Left lung (tissue), 10 donors: ENCODE results near the gene TECTA. TPM values are rescaled to one million over a fixed set of nuclear protein-coding genes. Genes with fewer than 3 reads are reported as not detected.

Experiments used
- ATAC-seq: fragments of 200-7000 bp; cut with Tn5 transposase; one replicate; pipeline ENCODE4 v1.9.1; 2020; ENCODE audit warnings: moderate library complexity
- DNase-seq, 4 donors: peaks; one replicate each; pipeline ENCODE4 v3.0.0-alpha.2; 2013 to 2020
- H3K27ac ChIP-seq, 2 donors: fragments of 200-600 bp; sonication (generic) in 1 of 2; one replicate each; pipeline versions ENCODE4 v1.5.0 to v1.8.0; 2020 to 2021
- H3K27me3 ChIP-seq, 2 donors: fragments of 200-600 bp; sonication (generic) in 1 of 2; one replicate each; pipeline versions ENCODE4 v1.5.0 to v1.8.0; 2020 to 2021
- H3K36me3 ChIP-seq, 2 donors: fragments of 200-600 bp; sonication (generic) in 1 of 2; one replicate each; pipeline versions ENCODE4 v1.5.0 to v1.8.0; 2020 to 2021
- H3K4me1 ChIP-seq, 2 donors: fragments of 200-600 bp; one replicate each; pipeline ENCODE4 v1.8.0; 2021
- H3K4me3 ChIP-seq, 2 donors: fragments of 200-600 bp; sonication (generic) in 1 of 2; one replicate each; pipeline versions ENCODE4 v1.5.0 to v1.8.0; 2020 to 2021; ENCODE audit warnings: mild to moderate bottlenecking in 1 of 2
- H3K9me3 ChIP-seq, 2 donors: fragments of 200-600 bp; sonication (generic) in 1 of 2; one replicate each; pipeline versions ENCODE4 v1.5.0 to v1.8.0; 2020 to 2021
- intact Hi-C, 2 donors: fragments of 100-400 bp; cut with DNase I; formaldehyde crosslinking; loops; one replicate each; pipeline versions ENCODE4 v1.11.2 to v1.14.2; 2022
- polyA plus RNA-seq, 6 donors: library from polyadenylated mRNA; unstranded; fragments of 120-200 nt; gene quantifications; one replicate each; pipeline ENCODE4 v1.2.1, GENCODE V29; 2013; ENCODE audit not compliant: insufficient read length in 6 of 6
- total RNA-seq, 2 donors: library from RNA; stranded (reverse); fragmentation: NEBNext Ultra II Directional; extraction: Animal tissue kit (Norgen Biotek cat#: 25700); gene quantifications; one replicate each; pipeline ENCODE4 v1.2.1, GENCODE V29; 2021
- TF ChIP-seq, protein P1 (sequence below), 2 donors: fragments of 200-600 bp; sonication (generic) in 1 of 2; IDR thresholded peaks; one replicate each; pipeline versions ENCODE4 v1.5.0 to v1.8.0; 2021; ENCODE audit warnings: antibody characterized with exemption in 2 of 2
- donor health status: DM: no; HTN: yes; CAD: no.
- donor health status: DM: no; HTN: no; CAD: no.

Gene TECTA
- total and polyA plus RNA-seq, 8 donors = 0.58 to 2.6 (median 2.3) TPM

DNA sequence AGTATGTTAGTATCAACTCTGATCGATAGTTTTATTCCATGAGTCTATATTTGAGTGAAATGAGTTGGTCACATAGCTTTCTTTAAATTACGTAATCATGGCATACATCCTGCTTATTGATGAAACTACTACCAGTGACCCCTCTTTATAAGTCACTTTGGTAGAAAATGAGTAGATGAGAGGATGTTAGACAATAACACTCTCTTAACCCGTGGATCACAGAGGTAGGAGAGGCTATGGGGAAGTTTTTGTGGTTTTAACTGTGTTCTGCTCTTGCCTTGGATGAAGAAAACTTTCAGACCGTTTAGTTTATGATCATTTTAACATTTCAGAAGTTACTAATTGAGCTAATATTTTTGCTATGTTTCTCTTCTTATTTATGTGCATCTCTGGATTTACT, 43.1 kb upstream of the TECTA start:
- Histone ChIP-seq H3K27ac (no peak overlapping the region), H3K27me3 (no peaks in the 10 kb centered on the region), H3K9me3 (no peaks in the 10 kb centered on the region), H3K4me1 (no peaks in the 10 kb centered on the region), H3K36me3 (peaks cover 0 to 49% of the 10 kb centered on the region in 2 donors), H3K4me3 (no peak overlapping the region)
- ATAC-seq (no peak), DNase-seq (no peak)
- intact Hi-C loops = no loop called here
- TF ChIP-seq, protein P1, sequence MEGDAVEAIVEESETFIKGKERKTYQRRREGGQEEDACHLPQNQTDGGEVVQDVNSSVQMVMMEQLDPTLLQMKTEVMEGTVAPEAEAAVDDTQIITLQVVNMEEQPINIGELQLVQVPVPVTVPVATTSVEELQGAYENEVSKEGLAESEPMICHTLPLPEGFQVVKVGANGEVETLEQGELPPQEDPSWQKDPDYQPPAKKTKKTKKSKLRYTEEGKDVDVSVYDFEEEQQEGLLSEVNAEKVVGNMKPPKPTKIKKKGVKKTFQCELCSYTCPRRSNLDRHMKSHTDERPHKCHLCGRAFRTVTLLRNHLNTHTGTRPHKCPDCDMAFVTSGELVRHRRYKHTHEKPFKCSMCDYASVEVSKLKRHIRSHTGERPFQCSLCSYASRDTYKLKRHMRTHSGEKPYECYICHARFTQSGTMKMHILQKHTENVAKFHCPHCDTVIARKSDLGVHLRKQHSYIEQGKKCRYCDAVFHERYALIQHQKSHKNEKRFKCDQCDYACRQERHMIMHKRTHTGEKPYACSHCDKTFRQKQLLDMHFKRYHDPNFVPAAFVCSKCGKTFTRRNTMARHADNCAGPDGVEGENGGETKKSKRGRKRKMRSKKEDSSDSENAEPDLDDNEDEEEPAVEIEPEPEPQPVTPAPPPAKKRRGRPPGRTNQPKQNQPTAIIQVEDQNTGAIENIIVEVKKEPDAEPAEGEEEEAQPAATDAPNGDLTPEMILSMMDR (IDR thresholded peaks at IDR 0.05) = no peak

DNA sequence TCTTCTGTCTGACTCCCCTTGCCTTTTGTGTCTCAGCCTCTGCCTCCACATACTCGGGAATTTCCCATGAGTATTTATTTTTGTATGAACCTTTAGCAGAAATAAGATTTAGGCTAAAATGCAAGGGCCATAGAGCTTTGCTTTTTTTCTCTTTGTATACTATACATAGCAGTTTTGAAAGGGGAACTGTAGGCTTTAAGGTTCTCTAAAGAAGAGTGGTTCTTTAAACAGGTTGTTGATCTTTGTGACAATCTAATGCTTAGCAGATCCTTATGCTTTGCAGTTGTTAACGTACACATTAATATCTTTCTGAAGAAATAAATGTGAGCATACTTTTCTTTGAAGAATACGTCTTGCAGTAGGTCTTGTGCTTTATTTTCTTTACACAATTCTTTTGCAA, 42.1 kb upstream of the TECTA start:
- Histone ChIP-seq H3K27ac (no peak overlapping the region), H3K27me3 (no peaks in the 10 kb centered on the region), H3K4me3 (no peak overlapping the region), H3K4me1 (no peaks in the 10 kb centered on the region), H3K9me3 (no peaks in the 10 kb centered on the region), H3K36me3 (peaks cover 0 to 48% of the 10 kb centered on the region in 2 donors)
- DNase-seq (no peak), ATAC-seq (no peak)
- TF ChIP-seq, protein P1 (IDR thresholded peaks at IDR 0.05) = no peak
- intact Hi-C loops = no loop called here

DNA sequence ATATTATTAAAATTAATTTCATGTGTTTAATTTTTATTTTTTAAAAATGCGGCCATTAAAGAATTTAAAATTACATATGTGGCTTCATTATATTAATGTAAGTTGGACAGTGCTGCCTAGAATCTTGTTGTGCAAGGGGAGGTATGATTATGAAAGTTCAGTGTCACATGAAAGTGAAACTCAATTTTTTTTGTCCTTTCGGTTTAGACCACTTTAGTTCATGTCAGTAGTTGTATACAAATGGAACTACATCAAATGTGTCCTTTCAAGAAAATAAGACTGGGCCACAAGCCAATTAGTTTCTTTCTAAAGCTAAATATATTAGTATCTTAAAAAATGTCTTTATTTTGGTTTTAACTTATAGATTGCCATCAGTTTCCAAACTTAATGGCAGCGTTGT, 41.4 kb upstream of the TECTA start:
- no peak overlapping the region for H3K4me3 ChIP-seq
- H3K9me3 ChIP-seq = no peaks in the 10 kb centered on the region
- no peak overlapping the region for H3K27ac ChIP-seq
- TF ChIP-seq, protein P1 (IDR thresholded peaks at IDR 0.05) = no peak
- peaks cover 0 to 43% of the 10 kb centered on the region in 2 donors for H3K36me3 ChIP-seq
- no peaks in the 10 kb centered on the region for H3K27me3 ChIP-seq
- DNase-seq (no peak), ATAC-seq (no peak)
- intact Hi-C loops = no loop called here
- no peaks in the 10 kb centered on the region for H3K4me1 ChIP-seq

DNA sequence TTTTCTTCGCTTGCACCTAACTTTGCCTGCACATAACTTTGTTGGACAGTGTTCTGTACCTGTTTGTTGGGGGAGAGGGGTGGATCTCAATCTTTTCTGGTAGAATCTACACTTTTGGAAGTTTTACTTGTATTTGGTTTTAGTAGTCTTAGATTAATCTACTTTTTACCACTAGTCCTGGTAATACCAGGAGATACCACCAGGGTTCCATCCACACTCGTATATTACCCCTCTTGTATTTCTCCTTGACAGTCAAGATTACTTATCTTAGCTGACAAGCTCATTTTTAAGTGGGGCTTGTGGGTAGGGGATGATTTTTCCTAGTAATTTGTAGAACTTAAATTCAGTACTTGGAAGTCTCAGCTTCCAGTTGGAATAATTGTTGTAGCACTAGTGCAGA, 37.3 kb upstream of the TECTA start:
- H3K4me1 ChIP-seq = no peaks in the 10 kb centered on the region
- TF ChIP-seq, protein P1 (IDR thresholded peaks at IDR 0.05) = peak; percentile 23 to 25
- H3K27me3 ChIP-seq = no peaks in the 10 kb centered on the region
- H3K36me3 ChIP-seq = peaks cover 0 to 38% of the 10 kb centered on the region in 2 donors
- no peak overlapping the region for H3K4me3 ChIP-seq
- intact Hi-C loops = no loop called here
- DNase-seq = no peak
- no peak overlapping the region for H3K27ac ChIP-seq
- no peak for ATAC-seq
- no peaks in the 10 kb centered on the region for H3K9me3 ChIP-seq

DNA sequence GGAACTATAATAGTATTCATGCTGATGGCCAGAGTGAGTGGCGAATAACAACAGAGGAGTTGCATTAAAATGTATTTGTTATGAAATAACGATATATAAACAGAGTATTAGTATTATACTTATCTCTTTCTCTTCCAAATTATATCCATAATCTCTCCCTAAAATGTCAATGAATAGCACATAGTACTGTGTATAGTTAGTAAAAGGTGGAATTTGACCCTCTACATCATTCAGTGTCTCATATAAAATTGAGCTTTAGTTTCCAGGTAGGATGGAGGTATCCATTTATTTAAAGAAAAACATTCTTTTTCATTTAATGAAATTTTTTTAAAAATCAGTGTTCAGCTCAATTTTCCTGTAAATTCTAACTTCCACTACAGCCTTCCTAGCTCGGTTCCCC, 34.4 kb upstream of the TECTA start:
- H3K4me3 ChIP-seq = no peak overlapping the region
- intact Hi-C loops = no loop called here
- no peaks in the 10 kb centered on the region for H3K4me1 ChIP-seq
- no peaks in the 10 kb centered on the region for H3K9me3 ChIP-seq
- ATAC-seq = no peak
- H3K27ac ChIP-seq = no peak overlapping the region
- no peaks in the 10 kb centered on the region for H3K27me3 ChIP-seq
- DNase-seq = no peak
- TF ChIP-seq, protein P1 (IDR thresholded peaks at IDR 0.05) = no peak
- peaks cover 0 to 36% of the 10 kb centered on the region in 2 donors for H3K36me3 ChIP-seq
